GM12878 (cell line): ENCODE measurements around the gene FLT4. TPM values are rescaled to one million over a fixed set of nuclear protein-coding genes. Genes with fewer than 3 reads are reported as not detected.

Experiments used
- ATAC-seq: fragments of 200-7000 bp; cut with Tn5 transposase; 3 replicates; pipeline ENCODE4 v1.9.1; 2020; ENCODE audit warnings: mild to moderate bottlenecking, moderate library complexity
- BruUV-seq: library from RNA; stranded (reverse); fragments of 400-500 nt; replicated peaks from 2 replicates; lab custom pipeline; 2021; lab: Mats Ljungman, UMichigan
- CTCF ChIA-PET: fragments of 300-600 bp; sonication (Branson Sonifier 250); formaldehyde crosslinking; extraction: SDS; loops from one replicate; lab custom pipeline; 2021; ENCODE audit warnings: inconsistent platforms; lab: Yijun Ruan, JAX
- POLR2A ChIA-PET: fragments of 350-600 bp; formaldehyde crosslinking; extraction: SDS; loops from one replicate; lab custom pipeline; 2021; ENCODE audit warnings: inconsistent platforms; lab: Charles Lee
- RAD21 ChIA-PET: fragments of 300-600 bp; sonication (Branson Sonifier 250); formaldehyde crosslinking; loops from one replicate; lab custom pipeline; 2023; ENCODE audit warnings: antibody characterized with exemption; ENCODE audit not compliant: unreplicated experiment; lab: Charles Lee
- SMC1A ChIA-PET: fragments of 300-600 bp; sonication (Branson Sonifier 250); formaldehyde crosslinking; loops from one replicate; lab custom pipeline; 2023; ENCODE audit not compliant: unreplicated experiment, uncharacterized antibody; lab: Charles Lee
- DNase-seq: peaks from one replicate; pipeline ENCODE4 v3.0.0-alpha.2; 2011; ENCODE audit warnings: low read depth, low spot score
- FAIRE-seq: peaks from 3 replicates; lab custom pipeline; 2011; peaks lifted over from hg19 to GRCh38; lab: Jason Lieb, UNC
- H2AFZ ChIP-seq: 2 replicates; pipeline ENCODE4 v1.6.0; 2011; ENCODE audit warnings: low read depth, low read length, control low read depth; ENCODE audit not compliant: control insufficient read depth
- H3K27ac ChIP-seq: 2 replicates; pipeline ENCODE4 v1.5.1; 2011; ENCODE audit warnings: control low read depth; ENCODE audit not compliant: control insufficient read depth, insufficient read depth
- H3K27me3 ChIP-seq, 2 experiments: replicated peaks in 1 of 2; 2 replicates each; pipeline versions ENCODE4 v1.6.0 to v1.6.1; 2011; ENCODE audit warnings: low read length in 1 of 2; ENCODE audit not compliant: control insufficient read depth in 2 of 2, insufficient read depth in 2 of 2
- H3K36me3 ChIP-seq, 2 experiments: 2 replicates each; pipeline ENCODE4 v1.5.1; 2011; ENCODE audit warnings: low read length in 1 of 2; ENCODE audit not compliant: control insufficient read depth in 2 of 2, insufficient read depth in 2 of 2
- H3K4me1 ChIP-seq: 2 replicates; pipeline ENCODE4 v1.6.1; 2011; ENCODE audit warnings: mild to moderate bottlenecking, low read length, moderate library complexity, mixed read lengths; ENCODE audit not compliant: control insufficient read depth, insufficient read depth
- H3K4me2 ChIP-seq: 2 replicates; pipeline ENCODE4 v1.6.0; 2011; ENCODE audit warnings: control low read depth; ENCODE audit not compliant: control insufficient read depth, insufficient read depth
- H3K4me3 ChIP-seq: fragments of 200-600 bp; sonication (generic); 2 replicates; pipeline ENCODE4 v1.5.1; 2016
- H3K79me2 ChIP-seq: 2 replicates; pipeline ENCODE4 v1.6.0; 2011; ENCODE audit warnings: low read length; ENCODE audit not compliant: control insufficient read depth, insufficient read depth
- H3K9ac ChIP-seq: 2 replicates; pipeline ENCODE4 v1.8.0; 2011; ENCODE audit warnings: low read length, control low read depth, mixed read lengths; ENCODE audit not compliant: control insufficient read depth, insufficient read depth
- H3K9me3 ChIP-seq: replicated peaks from 3 replicates; pipeline ENCODE4 v1.5.1; 2011; ENCODE audit warnings: mild to moderate bottlenecking, low read length; ENCODE audit not compliant: control insufficient read depth, insufficient read depth
- H4K20me1 ChIP-seq: 2 replicates; pipeline ENCODE4 v1.6.0; 2011; ENCODE audit not compliant: control insufficient read depth, insufficient read depth
- ATF3 ChIP-seq: IDR thresholded peaks from 2 replicates; pipeline ENCODE4 v1.6.1; 2011; ENCODE audit warnings: low read depth, mild to moderate bottlenecking, low read length, moderate library complexity, borderline replicate concordance; ENCODE audit errors: extremely low read depth
- E2F4 ChIP-seq: IDR thresholded peaks from 2 replicates; pipeline ENCODE4 v1.6.1; 2012; ENCODE audit warnings: low read depth, low read length, improper control_type of control experiment
- FOS ChIP-seq: IDR thresholded peaks from 3 replicates; pipeline ENCODE4 v1.6.1; 2011; ENCODE audit warnings: borderline replicate concordance; ENCODE audit not compliant: insufficient read length; ENCODE audit errors: extremely low read depth
- JUNB ChIP-seq: IDR thresholded peaks from 2 replicates; pipeline ENCODE4 v1.6.1; 2016; ENCODE audit warnings: antibody characterized with exemption, mild to moderate bottlenecking
- POU2F2 ChIP-seq: IDR thresholded peaks from 3 replicates; pipeline ENCODE4 v1.6.1; 2011; ENCODE audit warnings: low read depth, mild to moderate bottlenecking, low read length, borderline replicate concordance
- TCF3 ChIP-seq: IDR thresholded peaks from 2 replicates; pipeline ENCODE4 v1.6.1; 2012; ENCODE audit warnings: low read depth, mild to moderate bottlenecking, low read length, borderline replicate concordance; ENCODE audit not compliant: insufficient read depth
- USF1 ChIP-seq: IDR thresholded peaks from 2 replicates; pipeline ENCODE4 v1.6.1; 2011; ENCODE audit warnings: borderline replicate concordance, low read depth, mild to moderate bottlenecking, moderate library complexity, mixed read lengths, low read length; ENCODE audit not compliant: insufficient read depth; ENCODE audit errors: extremely low read length
- ZBTB40 ChIP-seq: fragments of 450-650 bp; IDR thresholded peaks from 2 replicates; pipeline ENCODE4 v1.6.1; 2016; ENCODE audit warnings: mild to moderate bottlenecking, moderate library complexity, borderline replicate concordance
- whole genome bisulfite sequencing: methylation state at CpG from one replicate; pipeline ENCODE4 v1.1.6; 2016; ENCODE audit warnings: low lambda C conversion rate; ENCODE audit not compliant: insufficient replicate concordance, insufficient coverage; ENCODE audit errors: missing lambda C conversion rate; 5-methylcytosine and 5-hydroxymethylcytosine counted together
- in situ Hi-C: fragments of 300-500 bp; cut with MboI; formaldehyde crosslinking; loops from 9 replicates; pipeline ENCODE4 v1.14.3; 2018; ENCODE audit warnings: mixed read lengths
- intact Hi-C: fragments of 100-400 bp; cut with micrococcal nuclease; formaldehyde crosslinking; loops from one replicate; pipeline ENCODE4 v1.14.2; 2022; ENCODE audit not compliant: unreplicated experiment
- polyA plus RNA-seq, 11 experiments: library from polyadenylated mRNA; depleted of rRNA in 4 of 11; unstranded in 6 of 11; stranded (reverse) in 5 of 11; fragments of >200 nt; fragmentation: Nextera tagmentation in 4 of 11; fragmentation: Illumina TruSeq in 1 of 11; extraction: Ambion mirVana in 4 of 11; extraction: Trizol in 1 of 11; gene quantifications; 1 replicate in 1 of 11; 2 replicates in 10 of 11; pipeline versions ENCODE4 v1.2.1 to v1.2.3, GENCODE V29; 2011 to 2016; ENCODE audit warnings: inconsistent platforms in 2 of 11, missing spikeins in 2 of 11, low read depth in 1 of 11
- total RNA-seq, 4 experiments: library from RNA; depleted of rRNA in 3 of 4; stranded (reverse); fragments of >200 nt in 3 of 4; fragmentation: Illumina TruSeq in 1 of 4; extraction: Trizol in 1 of 4; gene quantifications; 2 replicates each; pipeline versions ENCODE4 v1.2.1 to v1.2.3, GENCODE V29; 2013 to 2021

The FLT4 gene
- total and polyA plus RNA-seq, 10 of the 15 experiments (the other 5 are each of a cell fraction or from before 2014, with no cell fraction given): 0.18 TPM; not detected in 9

- Histone ChIP-seq H3K27me3 (no peaks in the 10 kb centered on the region; a peak in 1 of 4 replicates), H3K4me1 (no peaks in the 10 kb centered on the region), H3K4me2 (no peak overlapping the region), H2AFZ (no peak overlapping the region), H3K4me3 (no peak overlapping the region), H3K27ac (no peak overlapping the region), H3K36me3 (no peaks in the 10 kb centered on the region), H4K20me1 (no peaks in the 10 kb centered on the region), H3K79me2 (no peaks in the 10 kb centered on the region), H3K9ac (no peak overlapping the region), H3K9me3 (no peaks in the 10 kb centered on the region)
- no peak for FAIRE-seq
- RAD21 ChIA-PET: no interaction called here
- no peak for ATAC-seq
- TF ChIP-seq JUNB: no peak
- in situ Hi-C loops: no loop called here
- SMC1A ChIA-PET: no interaction called here
- no TSS peak for BruUV-seq
- DNase-seq: no peak
- POLR2A ChIA-PET: no interaction called here
- CTCF ChIA-PET: no interaction called here
- intact Hi-C loops: no loop called here
- WGBS: 29% methylated on average over 7 of the region's 7 CpGs
Measured at GRCh38 chr5:180689775-180690174, 40.4 kb upstream of the FLT4 start.

- Histone ChIP-seq H3K9me3 (no peaks in the 10 kb centered on the region), H3K4me2 (no peak overlapping the region), H3K79me2 (no peaks in the 10 kb centered on the region), H3K27ac (no peak overlapping the region), H3K27me3 (no peaks in the 10 kb centered on the region; a peak in 1 of 4 replicates), H2AFZ (no peak overlapping the region), H3K9ac (no peak overlapping the region), H3K36me3 (no peaks in the 10 kb centered on the region), H3K4me3 (no peak overlapping the region), H4K20me1 (no peaks in the 10 kb centered on the region), H3K4me1 (no peaks in the 10 kb centered on the region)
- ChIA-PET POLR2A (no interaction called here), RAD21 (no interaction called here), SMC1A (no interaction called here), CTCF (no interaction called here)
- BruUV-seq: no TSS peak
- WGBS: 51% methylated on average over 13 of the region's 13 CpGs
- DNase-seq (no peak), ATAC-seq (no peak), FAIRE-seq (no peak)
- intact Hi-C loops (no loop called here), in situ Hi-C loops (no loop called here)
- TF ChIP-seq TCF3 (no peak), E2F4 (no peak), POU2F2 (no peak), USF1 (no peak), ATF3 (no peak), FOS (no peak), ZBTB40 (no peak)
Measured at GRCh38 chr5:180689071-180689694, 39.8 kb upstream of the FLT4 start.
